ENCODE measurements around the gene NCOA6. TPM values are rescaled to one million over a fixed set of nuclear protein-coding genes. Genes with fewer than 3 reads are reported as not detected.

The NCOA6 gene
- total and polyA plus RNA-seq, 3 experiments from 2014 or later: 11.4 to 23.1 (median 22.7) TPM

DNA sequence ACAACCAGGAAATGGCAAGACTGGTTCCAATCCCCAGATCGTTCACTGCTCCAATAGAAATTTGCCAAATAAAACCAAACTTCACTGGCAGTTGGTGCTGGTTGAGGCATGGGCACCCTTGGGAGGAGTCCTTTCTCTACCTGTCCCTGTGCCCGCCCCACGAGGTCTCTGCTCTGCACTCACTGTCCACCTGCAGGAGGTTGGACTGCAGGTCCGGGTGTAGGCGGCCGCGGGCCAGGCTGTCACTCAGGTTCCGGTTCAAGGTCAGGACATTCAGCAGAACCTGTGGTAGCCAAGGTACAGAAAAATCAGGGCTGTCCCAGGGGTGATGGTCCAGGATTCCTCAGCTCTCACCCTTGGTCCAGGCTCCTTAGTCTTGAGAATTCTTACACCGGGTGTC, 24.3 kb upstream of the NCOA6 start:
- DNase-seq: no peak
- Mint-ChIP-seq H3K27ac (no peak overlapping the region), H3K36me3 (peaks cover 0 to 49% (median 9%) of the 10 kb centered on the region in 3 donors)

DNA sequence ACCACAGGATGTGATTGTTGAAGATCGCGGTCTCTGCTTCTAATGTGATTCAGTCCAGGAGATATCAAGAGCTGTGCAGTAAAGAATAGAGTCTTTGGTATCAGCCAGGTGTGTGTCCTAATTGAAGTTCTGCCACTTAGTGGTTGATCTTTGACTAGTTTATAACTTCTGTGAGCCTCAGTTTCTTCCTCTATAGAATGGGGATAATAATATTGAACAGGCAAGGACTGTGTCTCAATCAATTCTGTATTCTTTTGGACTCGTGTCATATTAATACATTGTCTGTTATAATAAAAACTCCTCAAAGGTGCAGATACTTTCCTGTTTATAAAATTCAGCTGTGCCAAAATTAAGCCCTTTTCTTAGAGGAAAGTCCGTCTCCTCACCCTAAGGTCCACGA, 23.1 kb upstream of the NCOA6 start:
- peaks cover 14% of the 10 kb centered on the region for H3K36me3 ChIP-seq (ENCODE audit: insufficient read depth, low read length)
- H3K27me3 Mint-ChIP-seq: no peaks in the 10 kb centered on the region
- no peaks in the 10 kb centered on the region for H3K9me3 Mint-ChIP-seq
- H3K27ac ChIP-seq (ENCODE audit: low read depth, low read length): no peak overlapping the region
- peak overlapping the region in 1 of 8 donors; percentile 35 for H3K27ac Mint-ChIP-seq
- no peaks in the 10 kb centered on the region for H3K4me1 Mint-ChIP-seq
- POLR2A ChIA-PET: no interaction called here
- DNase-seq: no peak
- no peak overlapping the region for H3K4me3 Mint-ChIP-seq
- H3K4me3 ChIP-seq (ENCODE audit: low read length): no peak overlapping the region
- no peaks in the 10 kb centered on the region for H3K27me3 ChIP-seq (ENCODE audit: insufficient read depth, low read length, poor library complexity, severe bottlenecking)
- peaks cover 0 to 44% (median 9%) of the 10 kb centered on the region in 3 donors for H3K36me3 Mint-ChIP-seq
- H3K9me3 ChIP-seq (ENCODE audit: low read length): no peaks in the 10 kb centered on the region
- CTCF ChIA-PET: interaction anchor here (0.7 to 1.2 kb wide), 2 partner anchors 24 to 107 kb away, joined by 3 read pairs; partner anchors contain the start of genes GSS and MYH7B
- H3K4me1 ChIP-seq (ENCODE audit: insufficient read depth, low read length): no peaks in the 10 kb centered on the region

More for the DNA sequence above, 24.3 kb upstream of the NCOA6 start:
- no peaks in the 10 kb centered on the region for H3K4me1 Mint-ChIP-seq
- no peak overlapping the region for H3K4me3 Mint-ChIP-seq
- no peaks in the 10 kb centered on the region for H3K27me3 Mint-ChIP-seq
- Histone ChIP-seq H3K27ac (ENCODE audit: low read depth, low read length) (no peak overlapping the region), H3K36me3 (ENCODE audit: insufficient read depth, low read length) (peaks cover 14% of the 10 kb centered on the region), H3K4me1 (ENCODE audit: insufficient read depth, low read length) (no peaks in the 10 kb centered on the region), H3K27me3 (ENCODE audit: insufficient read depth, low read length, poor library complexity, severe bottlenecking) (no peaks in the 10 kb centered on the region), H3K9me3 (ENCODE audit: low read length) (no peaks in the 10 kb centered on the region), H3K4me3 (ENCODE audit: low read length) (no peak overlapping the region)
- POLR2A ChIA-PET: no interaction called here
- CTCF ChIA-PET: no interaction called here
- H3K9me3 Mint-ChIP-seq: no peaks in the 10 kb centered on the region

DNA sequence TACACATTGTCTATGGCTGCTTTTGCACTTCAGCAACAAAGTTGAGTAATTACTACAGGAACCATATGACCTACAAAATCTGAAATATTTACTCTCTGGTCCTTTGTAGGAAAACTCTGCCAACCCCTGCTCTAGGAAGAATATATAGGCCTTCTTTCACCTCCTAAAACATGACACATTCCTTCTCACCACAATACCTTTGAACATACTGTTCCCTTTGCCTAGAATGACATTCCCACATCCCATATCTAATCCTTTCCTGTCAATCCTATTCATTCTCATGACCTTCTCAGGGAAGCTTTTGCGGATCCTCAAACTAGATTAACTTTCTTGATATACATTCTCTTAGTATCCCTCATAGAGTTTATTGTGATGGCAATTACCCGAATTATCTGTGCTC, 18.0 kb upstream of the NCOA6 start:
- ChIA-PET POLR2A (no interaction called here), CTCF (no interaction called here)
- no peak overlapping the region for H3K27ac Mint-ChIP-seq
- H3K4me3 Mint-ChIP-seq: no peak overlapping the region
- Histone ChIP-seq H3K27ac (ENCODE audit: low read depth, low read length) (no peak overlapping the region), H3K4me1 (ENCODE audit: insufficient read depth, low read length) (no peaks in the 10 kb centered on the region), H3K4me3 (ENCODE audit: low read length) (no peak overlapping the region), H3K36me3 (ENCODE audit: insufficient read depth, low read length) (no peaks in the 10 kb centered on the region), H3K9me3 (ENCODE audit: low read length) (no peaks in the 10 kb centered on the region), H3K27me3 (ENCODE audit: insufficient read depth, low read length, poor library complexity, severe bottlenecking) (no peaks in the 10 kb centered on the region)
- no peaks in the 10 kb centered on the region for H3K4me1 Mint-ChIP-seq
- peaks cover 5 to 22% of the 10 kb centered on the region in 2 donors for H3K27me3 Mint-ChIP-seq
- DNase-seq: no peak
- H3K9me3 Mint-ChIP-seq: no peaks in the 10 kb centered on the region
- H3K36me3 Mint-ChIP-seq: peaks cover 0 to 11% (median 2%) of the 10 kb centered on the region in 3 donors

DNA sequence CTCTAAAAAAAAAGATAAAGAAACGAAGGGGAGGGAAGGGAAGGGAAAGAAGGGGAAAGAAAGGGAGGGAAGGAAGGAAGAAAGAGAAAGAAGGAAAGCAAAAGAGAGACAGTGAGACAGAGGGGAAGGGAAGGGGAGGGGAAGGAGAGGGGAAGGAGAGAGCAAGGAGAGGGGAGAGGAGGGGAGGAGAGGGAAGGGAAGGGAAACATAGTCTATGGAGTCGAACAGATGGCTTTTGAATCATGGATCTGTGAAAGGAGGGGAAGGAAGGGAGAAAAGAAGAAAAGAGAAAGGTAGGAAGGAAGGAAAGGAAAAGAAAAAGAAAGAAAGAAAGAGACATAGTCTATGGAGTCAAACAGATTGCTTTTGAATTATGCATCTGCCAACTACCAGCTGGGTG, 16.7 kb upstream of the NCOA6 start:
- H3K27ac ChIP-seq (ENCODE audit: low read depth, low read length): no peak overlapping the region
- CTCF ChIA-PET: no interaction called here
- Mint-ChIP-seq H3K4me3 (no peak overlapping the region), H3K36me3 (peaks cover 0 to 7% (median 0%) of the 10 kb centered on the region in 3 donors), H3K4me1 (no peaks in the 10 kb centered on the region), H3K27me3 (peaks cover 9 to 26% of the 10 kb centered on the region in 2 donors), H3K27ac (no peak overlapping the region), H3K9me3 (no peaks in the 10 kb centered on the region)
- no peaks in the 10 kb centered on the region for H3K4me1 ChIP-seq (ENCODE audit: insufficient read depth, low read length)
- H3K4me3 ChIP-seq (ENCODE audit: low read length): no peak overlapping the region
- H3K9me3 ChIP-seq (ENCODE audit: low read length): no peaks in the 10 kb centered on the region
- H3K36me3 ChIP-seq (ENCODE audit: insufficient read depth, low read length): no peaks in the 10 kb centered on the region
- H3K27me3 ChIP-seq (ENCODE audit: insufficient read depth, low read length, poor library complexity, severe bottlenecking): no peaks in the 10 kb centered on the region
- DNase-seq: no peak
- POLR2A ChIA-PET: no interaction called here

DNA sequence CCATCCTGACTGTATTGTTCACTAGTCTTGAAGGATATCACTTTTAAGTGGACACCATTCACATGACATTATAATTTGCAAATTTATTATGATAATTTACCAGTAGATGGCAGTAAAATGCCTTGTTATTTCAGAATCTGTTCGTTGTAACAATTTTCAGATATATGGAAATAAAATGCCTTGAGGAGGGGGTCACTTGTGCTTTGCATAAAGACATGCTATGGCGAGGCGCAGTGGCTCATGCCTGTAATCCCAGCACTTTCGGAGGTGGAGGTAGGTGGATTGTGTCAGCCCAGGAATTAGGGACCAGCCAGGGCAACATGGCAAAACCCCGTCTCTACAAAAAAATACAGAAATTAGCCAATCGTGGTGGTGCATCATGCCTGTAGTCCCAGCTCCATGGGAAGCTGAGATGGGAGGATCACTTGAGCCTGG, 9.0 kb upstream of the NCOA6 start:
- Mint-ChIP-seq H3K36me3 (no peaks in the 10 kb centered on the region), H3K4me3 (no peak overlapping the region), H3K27ac (no peak overlapping the region), H3K9me3 (no peaks in the 10 kb centered on the region), H3K27me3 (peaks cover 13 to 27% of the 10 kb centered on the region in 2 donors), H3K4me1 (no peaks in the 10 kb centered on the region)
- H3K4me3 ChIP-seq (ENCODE audit: low read length): no peak overlapping the region
- no peaks in the 10 kb centered on the region for H3K27me3 ChIP-seq (ENCODE audit: insufficient read depth, low read length, poor library complexity, severe bottlenecking)
- no peak overlapping the region for H3K27ac ChIP-seq (ENCODE audit: low read depth, low read length)
- CTCF ChIA-PET: interaction anchor here (0.8 to 2.3 kb wide), 7 partner anchors 9 to 472 kb away, joined by 3 to 7 read pairs (median 4); partner anchors contain the start of genes GSS, MYH7B and NCOA6
- POLR2A ChIA-PET: interaction anchor here (0.6 kb wide), 1 partner anchor 90 kb away, joined by 3 read pairs; no protein-coding TSS in a partner anchor
- H3K36me3 ChIP-seq (ENCODE audit: insufficient read depth, low read length): no peaks in the 10 kb centered on the region
- peak in 2 of 5 donors; percentile 33 to 37 for DNase-seq
- H3K4me1 ChIP-seq (ENCODE audit: insufficient read depth, low read length): no peaks in the 10 kb centered on the region
- H3K9me3 ChIP-seq (ENCODE audit: low read length): no peaks in the 10 kb centered on the region

DNA sequence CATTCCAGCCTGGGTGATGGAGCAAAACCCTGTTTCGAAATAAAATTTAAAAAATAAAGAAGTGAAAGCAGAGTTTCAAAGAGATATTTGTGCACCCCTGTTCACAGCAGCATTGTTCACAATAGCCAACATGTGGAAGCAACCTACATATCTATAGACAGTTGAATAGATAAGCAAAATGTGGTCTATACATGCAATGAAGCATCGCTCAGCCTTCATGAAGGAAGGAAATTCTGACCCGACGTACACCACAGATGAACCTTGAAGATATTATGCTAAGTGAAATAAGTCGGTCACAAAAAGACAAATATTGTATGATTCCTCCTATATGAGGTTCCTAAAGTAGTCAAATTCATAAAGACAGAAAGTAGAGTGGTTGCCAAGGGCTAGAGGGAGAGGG, 6.5 kb upstream of the NCOA6 start:
- Mint-ChIP-seq H3K4me3 (no peak overlapping the region), H3K27ac (peak overlapping the region in 1 of 8 donors; percentile 27)

DNA sequence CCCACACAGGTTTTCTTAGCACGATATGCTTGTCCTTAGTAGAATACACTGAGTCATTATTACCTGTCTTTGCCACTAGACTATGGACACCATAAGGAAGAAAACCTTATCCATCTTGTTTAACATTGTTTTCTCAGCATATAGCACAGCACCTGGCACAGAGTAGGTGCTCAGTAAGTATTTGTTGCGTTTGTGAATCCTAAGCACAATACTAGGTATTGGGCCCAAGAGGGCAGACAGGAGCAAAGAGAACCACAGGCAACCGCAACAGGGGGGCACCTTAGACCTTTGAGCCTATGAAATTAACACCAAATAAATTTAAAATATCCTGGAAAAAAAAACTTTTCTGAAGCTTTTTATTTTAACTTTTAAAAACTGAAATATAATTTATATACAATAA, 3.7 kb upstream of the NCOA6 start:
- Histone ChIP-seq H3K4me1 (ENCODE audit: insufficient read depth, low read length) (peaks cover 6% of the 10 kb centered on the region), H3K36me3 (ENCODE audit: insufficient read depth, low read length) (no peaks in the 10 kb centered on the region), H3K27me3 (ENCODE audit: insufficient read depth, low read length, poor library complexity, severe bottlenecking) (no peaks in the 10 kb centered on the region), H3K9me3 (ENCODE audit: low read length) (no peaks in the 10 kb centered on the region), H3K4me3 (ENCODE audit: low read length) (no peak overlapping the region), H3K27ac (ENCODE audit: low read depth, low read length) (no peak overlapping the region)
- Mint-ChIP-seq H3K9me3 (no peaks in the 10 kb centered on the region), H3K27me3 (peaks cover 6 to 13% of the 10 kb centered on the region in 2 donors), H3K4me3 (peak overlapping the region in 1 of 7 donors; percentile 51), H3K4me1 (peaks cover 13% of the 10 kb centered on the region in 3 donors), H3K36me3 (peaks cover 0 to 7% (median 2%) of the 10 kb centered on the region in 3 donors), H3K27ac (peak overlapping the region in 1 of 8 donors; percentile 0)
- POLR2A ChIA-PET: no interaction called here
- CTCF ChIA-PET: no interaction called here
- no peak for DNase-seq

More for the DNA sequence above, 6.5 kb upstream of the NCOA6 start:
- H3K36me3 Mint-ChIP-seq: peaks cover 0 to 2% (median 0%) of the 10 kb centered on the region in 3 donors
- ChIA-PET POLR2A (no interaction called here), CTCF (interaction anchor here (1.5 kb wide), 1 partner anchor 264 kb away, joined by 4 read pairs; no protein-coding TSS in a partner anchor)
- DNase-seq: no peak
- no peaks in the 10 kb centered on the region for H3K36me3 ChIP-seq (ENCODE audit: insufficient read depth, low read length)
- H3K4me1 ChIP-seq (ENCODE audit: insufficient read depth, low read length): no peaks in the 10 kb centered on the region
- peaks cover 9 to 17% of the 10 kb centered on the region in 2 donors for H3K27me3 Mint-ChIP-seq
- no peak overlapping the region for H3K27ac ChIP-seq (ENCODE audit: low read depth, low read length)
- H3K4me3 ChIP-seq (ENCODE audit: low read length): no peak overlapping the region
- H3K9me3 Mint-ChIP-seq: no peaks in the 10 kb centered on the region
- no peaks in the 10 kb centered on the region for H3K27me3 ChIP-seq (ENCODE audit: insufficient read depth, low read length, poor library complexity, severe bottlenecking)
- no peaks in the 10 kb centered on the region for H3K9me3 ChIP-seq (ENCODE audit: low read length)
- peaks cover 0 to 1% (median 0%) of the 10 kb centered on the region in 3 donors for H3K4me1 Mint-ChIP-seq

DNA sequence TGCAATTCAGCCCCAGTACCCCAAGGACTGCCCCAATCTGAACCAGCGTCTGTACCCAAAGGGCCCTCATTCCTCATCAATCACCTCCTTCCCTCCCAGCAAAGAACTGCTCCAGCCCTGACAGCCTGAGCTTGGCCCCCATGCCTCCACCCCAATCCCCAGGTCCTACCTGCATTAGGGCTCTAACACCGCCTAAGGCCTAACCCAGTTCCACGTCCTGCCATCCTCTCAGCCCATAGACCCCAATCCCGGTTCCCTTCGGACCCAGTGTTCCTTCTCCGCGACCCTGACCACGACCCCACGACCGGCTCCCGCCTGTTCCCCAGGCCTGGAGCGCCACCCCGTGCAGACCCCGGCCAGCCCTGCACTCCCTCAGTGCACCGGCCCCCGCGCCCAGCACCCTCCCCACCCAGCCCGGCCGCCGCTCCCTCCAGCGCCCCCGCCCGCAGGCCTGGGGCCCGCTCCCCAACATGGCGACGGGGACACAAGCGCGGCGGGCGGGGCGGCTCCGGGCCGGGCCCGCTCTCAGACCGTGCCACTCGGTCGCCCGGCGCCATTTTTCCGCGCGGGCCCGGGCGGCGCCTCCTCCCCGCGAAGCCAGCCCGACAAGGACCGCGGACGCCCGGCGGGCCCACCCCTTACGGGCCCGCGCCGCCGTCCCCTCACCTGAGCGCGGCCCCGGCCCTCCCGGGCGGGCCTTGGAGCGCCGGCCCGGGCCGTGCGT, 483 bp downstream of the NCOA6 start:
- H3K36me3 ChIP-seq (ENCODE audit: insufficient read depth, low read length): no peaks in the 10 kb centered on the region
- H3K9me3 ChIP-seq (ENCODE audit: low read length): no peaks in the 10 kb centered on the region
- Mint-ChIP-seq H3K27me3 (peaks cover 0 to 3% of the 10 kb centered on the region in 2 donors), H3K27ac (peak overlapping the region; percentile 91 to 99 (median 96)), H3K4me1 (peaks cover 38 to 48% (median 46%) of the 10 kb centered on the region in 3 donors), H3K36me3 (peaks cover 0 to 13% (median 9%) of the 10 kb centered on the region in 3 donors), H3K9me3 (no peaks in the 10 kb centered on the region), H3K4me3 (peak overlapping the region; percentile 92 to 100 (median 96))
- H3K4me1 ChIP-seq (ENCODE audit: insufficient read depth, low read length): peaks cover 29% of the 10 kb centered on the region
- no peaks in the 10 kb centered on the region for H3K27me3 ChIP-seq (ENCODE audit: insufficient read depth, low read length, poor library complexity, severe bottlenecking)
- DNase-seq: peak; percentile 60 to 79 (median 64)
- peak overlapping the region; percentile 84 for H3K27ac ChIP-seq (ENCODE audit: low read depth, low read length)
- ChIA-PET POLR2A (interaction anchor here (1.3 to 1.4 kb wide), 2 partner anchors 11 to 453 kb away, joined by 3 to 4 read pairs; partner anchors contain the start of gene MMP24OS), CTCF (interaction anchor here (0.6 to 1.4 kb wide), 5 partner anchors 10 to 55 kb away, joined by 3 to 4 read pairs (median 3); no protein-coding TSS in a partner anchor)
- peak overlapping the region; percentile 69 for H3K4me3 ChIP-seq (ENCODE audit: low read length)
